Erythroblast (primary cell): ENCODE results near the gene VPS33A.

Experiments used
- GATA1 ChIP-seq: IDR thresholded peaks from 2 replicates; pipeline ENCODE4 v1.6.1; 2011; ENCODE audit warnings: low read depth, mild to moderate bottlenecking, control low read depth, low read length, moderate library complexity
- POLR2A ChIP-seq: IDR thresholded peaks from 2 replicates; pipeline ENCODE4 v1.6.1; 2011; ENCODE audit warnings: mild to moderate bottlenecking, low read length

GRCh38 chr12:122283680-122284079, 17.4 kb upstream of the VPS33A start:
- TF ChIP-seq POLR2A (no peak), GATA1 (no peak)
